ENCODE measurements around the gene KLHL12. TPM values are rescaled to one million over a fixed set of nuclear protein-coding genes. Genes with fewer than 3 reads are reported as not detected.
"Not testable (repeated sequence)": the region's sequence is repeated elsewhere in the genome, so short reads cannot be mapped to it uniquely, and the experiment has no call there.

KLHL12 gene
- total RNA-seq, 1 experiment from 2014 or later: 29.6 TPM

DNA sequence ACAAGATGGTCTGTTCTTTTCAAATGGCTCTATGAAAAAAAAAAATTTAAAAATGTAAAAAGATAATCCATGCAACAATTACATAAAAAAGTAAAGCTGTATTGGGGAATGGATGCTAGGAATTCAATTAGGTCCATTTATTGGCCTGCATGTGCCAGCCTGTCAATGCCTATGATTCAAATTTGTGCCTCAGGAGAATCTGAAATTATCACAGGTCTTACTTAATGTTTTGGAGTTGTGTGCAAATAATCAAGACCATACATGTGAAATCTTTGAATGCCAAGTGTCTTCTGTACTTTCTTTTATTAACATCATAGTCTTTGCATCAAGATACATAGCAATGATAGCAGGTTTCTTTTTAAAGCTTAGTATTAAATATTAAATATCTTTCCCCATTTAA is 13.5 kb upstream of the KLHL12 start:
- CTCF ChIA-PET: interaction anchor here (0.7 kb wide), 1 partner anchor 39 kb away, joined by 3 read pairs; no protein-coding TSS in a partner anchor
- Histone ChIP-seq H3K4me3 (no peak overlapping the region), H3K36me3 (ENCODE audit: low read depth) (peaks cover 37% of the 10 kb centered on the region)

GRCh38 chr1:202938287-202938925 is 11.4 kb upstream of the KLHL12 start:
- Histone ChIP-seq H4K20me1 (ENCODE audit: insufficient read depth) (no peaks in the 10 kb centered on the region), H3K4me3 (no peak overlapping the region), H3K4me2 (no peak overlapping the region), H2AFZ (no peak overlapping the region), H3K27me3 (ENCODE audit: insufficient read depth, low read depth) (no peaks in the 10 kb centered on the region), H3K79me2 (ENCODE audit: low read depth) (no peaks in the 10 kb centered on the region), H3F3A (ENCODE audit: insufficient read depth, low read depth) (peaks cover 22% of the 10 kb centered on the region; the same call in 1 of the 2 replicates), H3K27ac (no peak overlapping the region), H3K9me3 (ENCODE audit: insufficient read depth, low read depth) (no peaks in the 10 kb centered on the region), H3K36me3 (ENCODE audit: low read depth) (0 out of 2 replicates have a peak, but pooled peaks cover 23% of the 10 kb centered on the region), H3K9me2 (ENCODE audit: insufficient read depth) (no peaks in the 10 kb centered on the region), H3K4me1 (replicated peaks; ENCODE audit: insufficient read depth) (no peaks in the 10 kb centered on the region)
- no peak for TF ChIP-seq EZH2 (IDR thresholded peaks at IDR 0.05; ENCODE audit: low read depth)
- TF ChIP-seq, protein P1, sequence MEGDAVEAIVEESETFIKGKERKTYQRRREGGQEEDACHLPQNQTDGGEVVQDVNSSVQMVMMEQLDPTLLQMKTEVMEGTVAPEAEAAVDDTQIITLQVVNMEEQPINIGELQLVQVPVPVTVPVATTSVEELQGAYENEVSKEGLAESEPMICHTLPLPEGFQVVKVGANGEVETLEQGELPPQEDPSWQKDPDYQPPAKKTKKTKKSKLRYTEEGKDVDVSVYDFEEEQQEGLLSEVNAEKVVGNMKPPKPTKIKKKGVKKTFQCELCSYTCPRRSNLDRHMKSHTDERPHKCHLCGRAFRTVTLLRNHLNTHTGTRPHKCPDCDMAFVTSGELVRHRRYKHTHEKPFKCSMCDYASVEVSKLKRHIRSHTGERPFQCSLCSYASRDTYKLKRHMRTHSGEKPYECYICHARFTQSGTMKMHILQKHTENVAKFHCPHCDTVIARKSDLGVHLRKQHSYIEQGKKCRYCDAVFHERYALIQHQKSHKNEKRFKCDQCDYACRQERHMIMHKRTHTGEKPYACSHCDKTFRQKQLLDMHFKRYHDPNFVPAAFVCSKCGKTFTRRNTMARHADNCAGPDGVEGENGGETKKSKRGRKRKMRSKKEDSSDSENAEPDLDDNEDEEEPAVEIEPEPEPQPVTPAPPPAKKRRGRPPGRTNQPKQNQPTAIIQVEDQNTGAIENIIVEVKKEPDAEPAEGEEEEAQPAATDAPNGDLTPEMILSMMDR (conservative IDR thresholded peaks at IDR 0.05): no peak
- CTCF ChIA-PET: no interaction called here
- POLR2A ChIA-PET (ENCODE audit: unreplicated experiment): no interaction called here
- intact Hi-C loops (cut with micrococcal nuclease; ENCODE audit: unreplicated experiment): no loop called here
- no peak for DNase-seq
- no TSS peak for BruUV-seq (replicated peaks)

More for the DNA sequence above, 13.5 kb upstream of the KLHL12 start:
- H4K20me1 ChIP-seq (ENCODE audit: insufficient read depth): peaks cover 4% of the 10 kb centered on the region; the same call in 1 of the 2 replicates
- H3K4me2 ChIP-seq: no peak overlapping the region
- BruUV-seq (replicated peaks): no TSS peak
- intact Hi-C loops (cut with micrococcal nuclease; ENCODE audit: unreplicated experiment): no loop called here
- H2AFZ ChIP-seq: no peak overlapping the region
- no peaks in the 10 kb centered on the region for H3K79me2 ChIP-seq (ENCODE audit: low read depth)
- POLR2A ChIA-PET (ENCODE audit: unreplicated experiment): no interaction called here
- no peak for DNase-seq
- H3K9me3 ChIP-seq (ENCODE audit: insufficient read depth, low read depth): no peaks in the 10 kb centered on the region
- TF ChIP-seq EZH2 (IDR thresholded peaks at IDR 0.05; ENCODE audit: low read depth): no peak
- TF ChIP-seq, protein P1 (conservative IDR thresholded peaks at IDR 0.05): no peak
- peaks cover 16% of the 10 kb centered on the region; the same call in 1 of the 2 replicates for H3F3A ChIP-seq (ENCODE audit: insufficient read depth, low read depth)
- no peaks in the 10 kb centered on the region for H3K9me2 ChIP-seq (ENCODE audit: insufficient read depth)
- no peaks in the 10 kb centered on the region for H3K4me1 ChIP-seq (replicated peaks; ENCODE audit: insufficient read depth)
- no peaks in the 10 kb centered on the region for H3K27me3 ChIP-seq (ENCODE audit: insufficient read depth, low read depth)
- no peak overlapping the region for H3K27ac ChIP-seq

- H2AFZ ChIP-seq; CTCF ChIA-PET; H3K4me3 ChIP-seq; intact Hi-C loops (cut with micrococcal nuclease; ENCODE audit: unreplicated experiment); BruUV-seq (replicated peaks); H4K20me1 ChIP-seq (ENCODE audit: insufficient read depth); H3K79me2 ChIP-seq (ENCODE audit: low read depth); H3K9me2 ChIP-seq (ENCODE audit: insufficient read depth); H3K27me3 ChIP-seq (ENCODE audit: insufficient read depth, low read depth); H3K27ac ChIP-seq; POLR2A ChIA-PET (ENCODE audit: unreplicated experiment); DNase-seq; H3K9me3 ChIP-seq (ENCODE audit: insufficient read depth, low read depth); H3K4me2 ChIP-seq; H3K4me1 ChIP-seq (replicated peaks; ENCODE audit: insufficient read depth): not testable (repeated sequence)
- Histone ChIP-seq H3K36me3 (ENCODE audit: low read depth) (0 out of 2 replicates have a peak, but pooled peaks cover 10% of the 10 kb centered on the region), H3F3A (ENCODE audit: insufficient read depth, low read depth) (peaks cover 22% of the 10 kb centered on the region; the same call in 1 of the 2 replicates)
Measured at GRCh38 chr1:202936409-202936808, 9.4 kb upstream of the KLHL12 start.

All from PC-9 (cell line).